Measurements from ENCODE around the gene PPFIA4.

The PPFIA4 gene

GRCh38 chr1:203038217-203038741, 12.0 kb downstream of the PPFIA4 start:
- no peak for TF ChIP-seq CTCF (conservative IDR thresholded peaks at IDR 0.05)
- H3K27ac ChIP-seq, result no peak overlapping the region

- H3K27ac ChIP-seq, result no peak overlapping the region
- peak; percentile 92 for TF ChIP-seq CTCF (conservative IDR thresholded peaks at IDR 0.05)
These were observed 12.8 kb downstream of the PPFIA4 start for GRCh38 chr1:203038891-203039608.

GRCh38 chr1:203039609-203040512, 13.6 kb downstream of the PPFIA4 start:
- TF ChIP-seq CTCF (conservative IDR thresholded peaks at IDR 0.05), result peak; percentile 55
- H3K27ac ChIP-seq, result no peak overlapping the region

GRCh38 chr1:203040513-203041275, 14.4 kb downstream of the PPFIA4 start:
- TF ChIP-seq CTCF (conservative IDR thresholded peaks at IDR 0.05), result no peak
- no peak overlapping the region for H3K27ac ChIP-seq

- no peak overlapping the region for H3K27ac ChIP-seq
- TF ChIP-seq CTCF (conservative IDR thresholded peaks at IDR 0.05), result no peak
These were observed 15.2 kb downstream of the PPFIA4 start for GRCh38 chr1:203041351-203041932.

- TF ChIP-seq CTCF (conservative IDR thresholded peaks at IDR 0.05), result no peak
- no peak overlapping the region for H3K27ac ChIP-seq
These were observed 17.7 kb downstream of the PPFIA4 start for GRCh38 chr1:203043830-203044545.

Measured in VCaP (cell line).